Epithelial cell of proximal tubule (primary cell): ENCODE results near the gene MT4. TPM values are rescaled to one million over a fixed set of nuclear protein-coding genes. Genes with fewer than 3 reads are reported as not detected.
"Not testable (repeated sequence)": the region's sequence is repeated elsewhere in the genome, so short reads cannot be mapped to it uniquely, and the experiment has no call there.

ENCODE experiments used
- DNase-seq: peaks from one replicate; pipeline ENCODE4 v3.0.0-alpha.2; 2011; ENCODE audit warnings: low read depth
- H3K4me3 ChIP-seq: 2 replicates; pipeline ENCODE4 v1.5.1; 2011; ENCODE audit warnings: low read depth, mild to moderate bottlenecking, low read length
- total RNA-seq: library from RNA; depleted of rRNA; stranded (reverse); fragments of >200 nt; gene quantifications from 2 replicates; pipeline ENCODE4 v1.2.3, GENCODE V29; 2015
- TF ChIP-seq, protein P1 (sequence below): conservative IDR thresholded peaks from 2 replicates; pipeline ENCODE4 v1.5.1; 2012; ENCODE audit warnings: low read depth, mild to moderate bottlenecking, low read length

Gene MT4
- total RNA-seq, 1 donor from 2014 or later: not detected

DNA sequence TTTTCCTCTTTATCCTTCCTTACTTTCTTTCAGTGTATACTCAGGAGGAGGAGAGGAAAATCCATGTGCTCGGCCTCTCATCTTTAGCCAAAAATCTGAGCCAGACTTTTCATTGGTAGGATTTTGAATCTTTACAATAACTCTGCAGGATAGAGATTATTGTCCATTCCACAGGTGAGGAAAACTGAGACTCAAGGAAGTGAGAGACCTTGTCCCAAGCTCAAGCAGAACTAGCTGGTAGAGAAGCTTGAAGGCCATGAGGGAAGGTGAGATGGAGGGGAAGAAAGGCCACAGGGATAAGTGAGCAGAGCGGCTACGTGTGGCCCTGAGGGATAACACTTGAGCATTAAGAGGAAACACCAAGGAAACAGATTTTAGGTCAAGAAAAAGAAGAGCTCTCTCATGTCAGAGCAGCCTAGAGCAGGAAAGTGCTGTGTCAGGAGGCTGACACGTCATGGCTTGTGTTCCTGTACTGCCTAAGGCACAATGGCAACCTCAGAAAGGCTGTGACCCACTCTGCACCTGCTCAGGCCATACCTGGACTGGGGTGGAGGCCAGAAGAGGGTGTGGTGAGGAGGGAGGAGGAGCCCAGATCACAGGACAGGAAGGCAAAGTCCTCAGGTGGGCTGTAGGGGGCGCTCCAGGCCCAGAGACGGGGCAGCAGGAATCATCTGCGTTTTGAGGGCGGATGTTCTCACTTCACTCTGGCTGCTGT lies 11.9 kb downstream of the MT4 start:
- no peak for DNase-seq
- no peak overlapping the region for H3K4me3 ChIP-seq
- TF ChIP-seq, protein P1, sequence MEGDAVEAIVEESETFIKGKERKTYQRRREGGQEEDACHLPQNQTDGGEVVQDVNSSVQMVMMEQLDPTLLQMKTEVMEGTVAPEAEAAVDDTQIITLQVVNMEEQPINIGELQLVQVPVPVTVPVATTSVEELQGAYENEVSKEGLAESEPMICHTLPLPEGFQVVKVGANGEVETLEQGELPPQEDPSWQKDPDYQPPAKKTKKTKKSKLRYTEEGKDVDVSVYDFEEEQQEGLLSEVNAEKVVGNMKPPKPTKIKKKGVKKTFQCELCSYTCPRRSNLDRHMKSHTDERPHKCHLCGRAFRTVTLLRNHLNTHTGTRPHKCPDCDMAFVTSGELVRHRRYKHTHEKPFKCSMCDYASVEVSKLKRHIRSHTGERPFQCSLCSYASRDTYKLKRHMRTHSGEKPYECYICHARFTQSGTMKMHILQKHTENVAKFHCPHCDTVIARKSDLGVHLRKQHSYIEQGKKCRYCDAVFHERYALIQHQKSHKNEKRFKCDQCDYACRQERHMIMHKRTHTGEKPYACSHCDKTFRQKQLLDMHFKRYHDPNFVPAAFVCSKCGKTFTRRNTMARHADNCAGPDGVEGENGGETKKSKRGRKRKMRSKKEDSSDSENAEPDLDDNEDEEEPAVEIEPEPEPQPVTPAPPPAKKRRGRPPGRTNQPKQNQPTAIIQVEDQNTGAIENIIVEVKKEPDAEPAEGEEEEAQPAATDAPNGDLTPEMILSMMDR: peak; percentile 92

DNA sequence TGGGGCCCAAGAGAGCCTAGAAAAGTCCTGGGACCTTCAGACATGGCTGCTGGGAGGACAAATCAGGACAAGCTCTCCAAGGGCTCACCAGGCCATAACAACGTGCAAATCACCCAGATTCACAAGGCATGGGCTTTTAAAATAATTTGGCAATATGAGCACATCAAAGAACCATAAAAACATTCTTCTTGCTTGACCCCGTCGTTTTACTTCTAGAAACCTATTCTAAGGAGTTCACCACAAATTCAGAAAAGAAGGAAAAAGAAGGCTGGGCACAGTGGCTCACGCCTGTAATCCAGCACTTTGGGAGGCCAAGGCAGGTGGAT lies 12.4 kb downstream of the MT4 start:
- no peak overlapping the region for H3K4me3 ChIP-seq
- TF ChIP-seq, protein P1: no peak
- DNase-seq: no peak

DNA sequence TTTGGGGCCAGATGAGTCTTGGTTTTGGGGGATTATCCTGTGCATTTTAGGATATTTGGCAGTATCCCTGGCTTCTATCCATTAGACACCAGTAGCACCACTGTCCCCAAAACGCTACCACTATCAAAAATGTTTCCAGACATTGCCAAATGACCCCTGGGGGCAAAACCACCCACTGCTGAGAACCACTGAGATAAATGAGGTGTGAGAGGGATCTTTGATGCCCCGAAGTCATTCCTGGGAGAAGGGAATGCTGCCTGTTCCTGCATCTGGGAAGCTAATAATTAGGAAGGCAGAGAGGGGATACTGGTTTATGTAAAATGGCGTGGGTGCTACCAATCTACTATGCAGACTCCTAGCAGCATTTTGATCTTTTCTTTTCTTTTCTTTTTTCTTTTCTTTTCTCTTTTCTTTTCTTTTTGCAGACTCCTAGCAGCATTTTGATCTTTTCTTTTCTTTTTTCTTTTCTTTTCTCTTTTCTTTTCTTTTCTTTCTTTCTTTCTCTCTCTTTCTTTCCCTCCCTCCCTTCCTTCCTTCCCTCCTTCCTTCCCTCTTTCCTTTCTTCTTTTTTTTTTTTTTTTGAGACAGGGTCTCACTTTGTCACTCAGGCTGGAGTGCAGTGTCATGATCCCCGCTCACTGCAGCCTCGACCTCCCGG lies 15.6 kb downstream of the MT4 start:
- no peak for DNase-seq
- TF ChIP-seq, protein P1: no peak
- no peak overlapping the region for H3K4me3 ChIP-seq

DNA sequence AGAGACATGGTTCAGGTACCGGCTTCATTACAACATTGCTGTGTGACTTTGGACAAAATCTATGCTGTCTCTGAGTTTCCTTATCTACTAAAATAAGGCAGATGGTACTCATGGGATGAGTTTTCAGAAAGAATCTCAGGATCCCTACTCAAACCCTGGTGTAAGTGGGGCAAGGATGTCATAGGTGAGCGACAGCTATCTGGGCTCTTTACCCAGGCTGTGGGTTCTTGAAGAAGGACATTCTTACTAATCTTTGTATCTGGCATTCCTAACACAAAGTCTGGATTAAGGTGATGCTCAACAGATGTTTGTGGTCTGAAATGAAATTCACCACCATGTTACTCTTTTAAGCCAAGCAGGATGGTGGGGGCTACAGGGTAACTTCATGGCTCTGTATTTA lies 18.0 kb downstream of the MT4 start:
- not testable (repeated sequence) for H3K4me3 ChIP-seq, DNase-seq

DNA sequence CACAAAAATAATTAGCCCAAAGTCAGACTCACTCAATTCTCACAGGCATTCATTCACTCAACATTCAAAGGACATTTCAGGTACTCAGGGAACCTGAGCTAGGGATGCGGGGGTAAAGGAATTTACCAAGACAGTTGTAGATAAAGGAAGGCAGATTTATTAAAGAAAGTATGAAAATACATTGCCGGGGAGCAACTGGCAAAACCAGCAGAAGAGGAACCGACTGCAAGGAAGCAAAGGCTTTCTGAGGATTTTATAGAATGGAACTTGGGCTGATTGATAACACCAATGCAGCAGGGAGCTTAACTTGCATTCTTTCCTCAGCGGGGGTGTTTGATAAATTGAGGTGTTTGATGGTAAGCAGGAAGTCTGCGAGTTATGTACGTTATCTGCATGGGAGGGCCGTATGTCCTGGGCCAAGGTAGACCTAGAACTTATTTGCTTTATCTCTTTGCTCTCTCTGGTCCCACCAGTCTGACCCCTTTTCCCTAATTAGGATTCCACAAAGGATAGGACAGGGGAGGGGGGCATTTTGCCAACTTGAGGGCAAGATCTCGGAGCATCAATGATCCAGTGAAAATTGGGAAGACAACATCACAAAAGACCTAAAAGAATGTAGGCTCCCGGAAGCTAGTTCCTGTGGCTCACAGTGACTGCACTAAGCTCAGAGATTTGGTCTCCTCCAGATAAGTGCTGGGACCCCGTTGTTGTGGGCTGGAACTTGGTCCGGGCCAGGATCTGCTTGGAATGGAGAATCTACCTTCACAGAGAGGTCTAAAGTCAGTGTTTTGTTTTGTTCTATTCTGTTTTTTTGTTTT lies 18.7 kb downstream of the MT4 start:
- TF ChIP-seq, protein P1: no peak
- DNase-seq: no peak

DNA sequence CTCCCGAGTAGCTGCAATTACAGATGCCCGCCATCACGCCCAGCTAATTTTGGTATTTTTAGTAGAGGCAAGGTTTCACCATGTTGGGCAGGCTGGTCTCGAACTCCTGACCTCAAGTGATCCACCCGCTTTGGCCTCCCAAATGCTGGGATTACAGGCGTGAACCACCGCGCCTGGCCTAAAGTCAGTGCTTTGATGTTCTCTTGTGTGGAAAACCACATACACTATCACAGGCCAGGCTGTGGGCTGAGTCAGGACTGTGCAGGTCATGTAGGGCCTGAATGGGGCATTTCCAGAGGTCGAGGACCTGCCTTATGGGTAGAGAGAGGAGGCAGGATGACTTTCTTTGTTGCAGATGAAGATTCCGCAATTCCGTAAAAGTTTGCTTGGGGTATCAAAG lies 19.4 kb downstream of the MT4 start:
- TF ChIP-seq, protein P1: no peak
- no peak overlapping the region for H3K4me3 ChIP-seq

More for the DNA sequence above, 18.7 kb downstream of the MT4 start:
- no peak overlapping the region for H3K4me3 ChIP-seq

DNA sequence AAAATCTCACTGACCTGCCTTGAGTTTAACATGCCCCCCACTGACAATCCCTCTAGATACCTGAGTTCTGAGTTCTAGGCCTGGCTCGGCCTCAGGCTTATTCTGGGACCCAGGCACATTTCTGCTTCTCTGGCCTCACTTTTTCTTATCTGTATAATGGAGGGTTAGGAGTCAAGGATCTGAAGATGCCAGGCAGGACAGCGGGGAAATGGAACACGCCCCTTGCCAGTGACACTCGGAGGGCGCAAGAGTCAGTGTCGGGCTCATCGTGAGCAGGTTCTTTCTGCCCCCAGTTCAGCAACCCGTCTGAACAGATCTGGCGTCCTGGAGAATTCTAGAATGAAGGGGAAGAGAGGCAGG lies 23.9 kb downstream of the MT4 start:
- DNase-seq: no peak
- TF ChIP-seq, protein P1: no peak
- peak overlapping the region; percentile 44 for H3K4me3 ChIP-seq

More for the DNA sequence above, 19.4 kb downstream of the MT4 start:
- DNase-seq: no peak
